Middle frontal gyrus (tissue), 1 donor: ENCODE measurements around the gene PEF1.

Experiments used
- DNase-seq: peaks from one replicate; pipeline ENCODE4 v3.0.0-alpha.2; 2015; ENCODE audit warnings: low spot score; ENCODE audit errors: extremely low spot score

The PEF1 gene

GRCh38 chr1:31632649-31633048 lies 12.0 kb downstream of the PEF1 start:
- no peak for DNase-seq

GRCh38 chr1:31628931-31629556 lies 15.6 kb downstream of the PEF1 start:
- DNase-seq, result no peak

DNA sequence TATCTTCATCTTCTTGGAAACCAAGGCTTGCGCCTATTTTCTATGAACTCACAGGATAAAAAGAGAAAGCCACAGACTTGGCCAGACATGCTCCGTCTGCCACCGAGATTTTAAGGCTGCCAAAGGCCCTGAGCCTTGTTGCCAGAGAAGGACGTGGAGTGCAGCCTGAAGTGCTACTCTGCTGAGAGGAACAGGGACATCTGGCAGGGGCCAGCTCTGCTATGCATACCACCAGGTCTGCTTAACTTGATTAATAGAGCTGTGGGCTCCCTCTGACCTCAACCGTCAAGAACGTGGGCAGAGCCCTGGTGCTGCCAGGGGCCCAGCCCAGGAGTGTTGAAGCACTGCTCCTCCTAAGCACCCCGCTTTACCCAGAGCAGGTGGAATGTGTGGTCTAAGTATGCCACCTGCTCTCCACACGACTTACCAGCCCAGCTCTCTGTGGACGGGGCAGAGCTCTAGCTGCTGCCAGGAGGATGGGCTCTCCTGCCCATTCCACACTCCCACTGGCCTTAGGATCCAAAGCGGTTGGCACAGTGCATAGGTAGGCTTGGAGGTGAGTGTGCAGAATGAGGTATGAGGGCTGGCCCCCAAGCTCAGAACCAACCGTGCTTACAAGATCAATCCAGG lies 16.6 kb downstream of the PEF1 start:
- DNase-seq, result no peak

DNA sequence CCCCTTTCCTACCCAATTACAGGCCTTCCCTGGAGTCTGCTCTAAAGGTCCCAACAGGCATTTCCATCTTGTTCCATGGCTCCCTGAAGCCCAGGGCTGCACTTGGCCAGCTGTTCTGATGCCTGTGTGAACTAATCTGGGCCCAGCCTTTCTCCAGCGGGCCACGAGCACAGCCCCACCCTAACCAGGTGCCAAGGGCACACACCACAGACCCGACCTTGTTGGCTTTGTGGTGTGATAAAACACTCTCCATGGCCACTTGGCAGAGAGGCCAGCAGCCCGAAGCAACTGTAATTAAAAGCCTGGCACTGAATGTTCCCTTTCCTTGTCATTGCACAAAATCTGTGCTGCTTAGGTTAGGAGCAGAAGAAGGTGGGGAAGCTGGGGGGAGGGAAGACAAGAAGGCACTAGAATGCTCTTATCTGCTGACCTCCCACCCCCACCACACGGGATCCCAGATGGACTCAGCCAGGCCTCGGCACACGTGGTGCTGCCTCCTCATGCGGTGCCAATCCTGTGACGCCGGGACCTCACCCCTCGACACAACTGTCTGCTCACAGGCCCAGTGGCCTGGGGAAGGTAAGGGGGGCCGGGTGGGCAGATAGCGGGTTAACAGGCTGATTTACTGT lies 17.3 kb downstream of the PEF1 start:
- DNase-seq, result no peak

DNA sequence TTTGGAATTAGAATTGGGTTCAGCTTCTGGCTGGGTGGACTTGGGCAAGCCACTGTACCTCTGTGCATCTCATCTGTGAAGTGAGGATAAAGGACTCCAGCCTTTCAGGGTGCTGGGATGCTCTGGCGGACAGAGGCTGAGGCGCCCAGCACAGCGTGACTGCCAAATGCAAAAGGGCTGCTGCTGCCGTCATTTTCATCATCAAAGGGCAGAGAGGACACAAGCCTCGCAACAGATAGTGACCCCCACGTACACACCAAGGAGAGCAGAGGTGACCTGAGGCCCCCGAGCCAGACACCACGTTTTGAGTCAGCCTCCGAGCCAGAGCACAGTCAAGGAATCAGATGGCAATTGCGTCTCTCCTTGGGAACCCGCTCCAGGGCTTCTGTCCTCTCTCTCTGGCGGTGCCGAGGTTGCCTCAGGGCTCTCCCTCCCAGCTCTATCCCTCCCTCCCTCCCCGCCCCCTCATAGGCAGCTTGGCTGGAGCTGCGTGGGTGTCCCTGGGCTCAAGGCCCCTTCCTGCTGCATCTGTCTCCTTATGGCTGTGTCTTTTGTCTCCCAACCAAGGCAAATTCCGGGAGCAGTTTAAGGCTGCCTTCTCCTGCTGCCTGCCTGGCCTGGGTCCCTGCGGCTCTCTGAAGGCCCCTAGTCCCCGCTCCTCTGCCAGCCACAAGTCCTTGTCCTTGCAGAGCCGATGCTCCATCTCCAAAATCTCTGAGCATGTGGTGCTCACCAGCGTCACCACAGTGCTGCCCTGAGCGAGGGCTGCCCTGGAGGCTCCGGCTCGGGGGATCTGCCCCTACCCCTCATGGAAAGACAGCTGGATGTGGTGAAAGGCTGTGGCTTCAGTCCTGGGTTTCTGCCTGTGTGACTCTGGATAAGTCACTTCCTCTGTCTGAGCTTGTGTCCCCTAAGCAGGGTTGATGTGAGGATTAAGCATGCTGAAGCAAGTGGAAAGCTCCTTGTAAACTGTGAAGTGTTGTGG lies 18.2 kb downstream of the PEF1 start:
- DNase-seq, result peak; percentile 14

GRCh38 chr1:31625561-31626222 lies 19.0 kb downstream of the PEF1 start:
- no peak for DNase-seq

- no peak for DNase-seq
Observed at GRCh38 chr1:31624731-31625514, 19.8 kb downstream of the PEF1 start.

- no peak for DNase-seq
Observed at GRCh38 chr1:31624309-31624708, 20.4 kb downstream of the PEF1 start.

DNA sequence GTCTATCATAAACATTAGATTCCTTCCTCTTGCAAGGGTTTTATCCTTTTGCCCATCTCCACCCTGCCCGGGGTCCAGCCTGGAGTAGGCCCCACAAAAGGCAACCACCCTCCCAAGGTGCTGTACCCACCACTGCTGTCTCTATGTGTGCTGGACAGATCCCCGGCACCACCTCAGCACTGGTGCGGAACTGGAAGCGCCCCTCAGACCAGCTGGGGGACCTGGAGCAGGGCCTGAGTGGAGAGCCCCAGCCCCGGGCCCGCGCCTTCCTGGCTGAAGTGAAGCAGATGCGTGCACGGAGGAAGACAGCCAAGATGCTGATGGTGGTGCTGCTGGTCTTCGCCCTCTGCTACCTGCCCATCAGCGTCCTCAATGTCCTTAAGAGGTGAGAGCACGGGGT lies 21.3 kb downstream of the PEF1 start:
- DNase-seq, result no peak

DNA sequence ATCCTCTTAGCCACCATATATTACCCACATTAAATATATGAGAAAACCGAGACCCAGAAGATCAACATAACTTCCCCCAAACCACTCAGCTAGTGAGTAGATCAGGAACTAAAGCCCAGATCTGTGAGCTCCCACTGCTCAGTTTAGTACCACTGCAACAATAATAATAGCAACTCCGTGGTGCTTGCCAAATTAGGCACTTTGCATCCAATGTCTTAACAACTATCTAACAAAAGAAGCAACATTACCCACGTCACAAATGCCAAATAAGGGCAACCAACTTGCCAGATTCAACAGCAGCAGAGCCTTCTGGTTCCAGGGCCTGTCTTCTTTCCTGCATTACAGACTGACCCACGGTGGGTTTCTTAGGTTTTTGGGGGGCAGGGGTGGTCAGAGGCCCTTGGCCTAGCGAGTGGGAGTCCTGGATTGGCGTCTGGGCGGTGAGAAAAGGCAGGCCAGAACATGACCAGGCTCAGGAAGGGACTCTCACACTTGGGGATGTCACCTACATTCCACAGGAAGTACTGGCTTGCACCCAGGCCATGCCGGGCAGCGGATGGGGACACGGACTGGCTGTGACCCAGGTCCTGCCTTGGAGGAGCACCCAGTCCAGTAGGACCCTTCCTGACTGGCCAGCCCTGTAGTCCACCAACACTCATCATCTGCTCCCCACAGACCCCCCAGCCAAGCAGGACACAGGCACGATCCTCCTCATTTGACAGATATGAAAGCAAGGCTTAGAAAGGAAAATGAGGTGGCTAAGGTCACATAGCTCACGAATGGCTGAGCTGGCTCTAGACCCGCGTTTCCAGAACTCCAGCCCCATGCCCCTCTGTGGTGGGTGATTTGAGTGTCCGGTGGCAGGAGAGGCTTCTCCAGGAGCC lies 22.6 kb downstream of the PEF1 start:
- peak; percentile 12 for DNase-seq

DNA sequence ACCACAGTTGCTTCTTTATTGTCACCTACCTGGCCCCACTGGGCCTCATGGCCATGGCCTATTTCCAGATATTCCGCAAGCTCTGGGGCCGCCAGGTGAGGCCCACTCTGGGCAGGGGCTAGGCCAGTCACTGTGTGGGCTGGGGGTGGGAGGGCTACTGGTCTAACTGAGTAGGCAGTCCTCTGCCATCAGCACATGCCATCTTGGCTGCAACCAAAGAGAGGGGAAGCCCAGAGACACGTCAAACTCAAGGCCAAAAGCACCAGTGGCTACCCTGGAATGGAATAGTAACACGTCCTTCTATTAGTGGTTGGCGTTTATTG lies 23.2 kb downstream of the PEF1 start:
- DNase-seq, result no peak

DNA sequence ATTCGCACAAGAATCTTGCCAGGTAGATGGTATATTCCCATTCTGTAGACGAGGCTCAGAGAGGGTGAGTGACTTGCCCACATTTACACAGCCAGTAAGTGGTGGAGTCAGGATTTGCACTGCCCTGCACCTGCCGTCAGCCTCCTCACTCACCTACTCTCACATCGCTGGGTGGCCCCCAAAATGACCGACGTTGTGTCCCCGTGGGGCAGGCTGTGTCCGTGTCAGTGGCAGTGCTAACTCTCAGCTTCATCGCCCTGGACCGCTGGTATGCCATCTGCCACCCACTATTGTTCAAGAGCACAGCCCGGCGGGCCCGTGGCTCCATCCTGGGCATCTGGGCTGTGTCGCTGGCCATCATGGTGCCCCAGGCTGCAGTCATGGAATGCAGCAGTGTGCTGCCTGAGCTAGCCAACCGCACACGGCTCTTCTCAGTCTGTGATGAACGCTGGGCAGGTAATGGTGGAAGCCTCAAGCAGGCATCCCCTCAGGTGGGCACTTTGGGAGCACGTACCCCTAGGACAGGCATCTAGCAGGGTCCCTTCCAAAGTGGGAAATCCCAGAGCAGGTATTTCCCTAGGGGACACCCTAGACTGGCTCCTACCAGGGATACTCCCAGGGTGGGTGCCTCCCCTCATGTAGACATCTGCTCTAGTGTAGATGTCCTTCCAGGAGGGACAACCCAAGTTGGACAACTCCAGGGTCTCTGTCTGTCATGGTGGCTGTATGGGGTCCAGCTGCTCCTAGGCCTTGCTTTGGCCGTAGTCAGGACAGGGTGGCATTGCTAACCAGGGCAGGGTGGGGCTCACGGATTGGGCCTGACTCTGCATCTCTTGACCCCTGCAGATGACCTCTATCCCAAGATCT lies 23.8 kb downstream of the PEF1 start:
- DNase-seq, result no peak

- DNase-seq, result no peak
Observed at GRCh38 chr1:31618916-31619846, 25.5 kb downstream of the PEF1 start.

DNA sequence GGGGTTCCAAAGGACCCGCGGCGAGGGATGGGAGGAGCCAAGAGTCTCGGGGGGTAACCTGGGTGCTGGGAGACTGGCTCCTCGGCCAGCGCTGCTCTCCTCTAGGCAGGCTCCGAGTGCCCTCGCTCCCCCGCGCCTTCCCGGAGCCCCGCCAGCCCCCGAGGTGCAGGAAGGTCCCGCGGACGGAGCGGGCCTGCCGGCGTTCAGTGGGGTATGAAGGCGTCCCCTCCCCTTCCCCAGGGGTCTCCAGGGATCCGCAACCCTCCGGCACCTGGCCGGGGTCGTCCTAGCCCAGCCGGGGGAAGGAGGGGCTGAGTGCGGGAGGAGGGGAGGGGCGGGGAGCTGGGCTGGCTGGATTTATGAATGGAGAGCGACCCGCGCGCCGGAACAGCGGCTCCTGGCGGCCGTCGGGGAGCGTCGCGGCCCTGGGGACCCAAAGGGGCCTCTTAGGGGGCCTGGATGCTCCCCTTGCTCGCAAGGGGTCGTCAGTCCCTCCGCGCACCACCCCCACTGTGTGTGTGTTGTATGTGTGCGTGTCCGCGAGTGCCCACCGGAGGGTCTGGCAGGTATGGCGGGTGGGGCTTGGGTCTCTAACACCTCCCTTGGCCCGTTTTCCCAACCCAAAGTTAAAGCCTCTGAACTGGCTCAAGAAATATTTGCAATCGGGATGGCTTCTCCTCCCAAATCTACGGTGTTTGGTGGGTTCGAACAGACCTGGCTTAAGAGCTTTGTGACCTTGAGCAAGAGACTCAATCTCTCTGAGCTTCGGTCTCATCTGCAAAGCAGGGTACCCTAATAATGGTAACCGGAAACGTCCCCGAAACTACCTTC lies 26.5 kb downstream of the PEF1 start:
- no peak for DNase-seq

DNA sequence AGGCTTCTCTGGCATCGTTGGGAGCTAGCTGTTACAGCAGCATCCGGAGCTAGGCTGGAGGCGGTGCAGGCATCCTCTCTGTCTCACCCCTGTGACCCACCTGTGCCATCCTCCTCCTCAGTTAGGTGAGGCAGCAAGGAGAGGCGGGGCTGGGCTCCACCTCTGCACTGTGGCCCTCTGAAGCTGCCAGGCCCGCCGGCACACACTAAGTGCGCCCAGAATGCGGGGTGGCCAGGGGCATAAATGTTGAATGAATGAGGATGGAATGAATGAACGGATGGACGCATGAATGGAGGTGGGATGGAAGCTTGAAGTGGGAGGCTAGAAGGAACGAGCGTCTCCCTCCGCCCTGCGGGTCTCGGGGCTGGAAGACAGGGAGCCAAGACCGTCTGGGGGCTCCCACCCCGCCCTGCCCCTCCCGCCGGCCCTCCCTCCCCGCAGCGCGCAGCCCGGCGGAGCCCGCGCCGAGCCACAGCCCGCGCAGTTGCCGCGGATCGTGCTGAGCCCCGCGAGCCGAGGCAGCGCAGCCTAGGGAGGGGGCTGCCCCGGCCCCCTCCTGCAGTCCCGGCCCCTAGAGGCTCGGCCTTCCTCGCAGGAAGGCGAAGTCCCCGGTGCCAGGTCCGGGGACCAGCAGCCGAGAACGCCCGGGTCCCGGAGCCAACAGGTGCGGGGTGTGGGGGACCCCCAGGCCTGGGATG lies 27.3 kb downstream of the PEF1 start, which contains the start of gene HCRTR1:
TSS of gene HCRTR1 (plus strand) at position 472 of the 698 bp plus-strand sequence. CDS start 1,504 bp downstream, outside the sequence.
- no peak for DNase-seq

- DNase-seq, result no peak
Observed at GRCh38 chr1:31615939-31616338, 28.7 kb downstream of the PEF1 start.
